K562 (cell line): ENCODE results near the gene RBM5. TPM values are rescaled to one million over a fixed set of nuclear protein-coding genes. Genes with fewer than 3 reads are reported as not detected.
A peak's percentile ranks its signal among the peaks of the same experiment; 100 is the strongest.

Experiments used
- ATAC-seq: fragments of 200-7000 bp; cut with Tn5 transposase; 3 replicates; pipeline ENCODE4 v1.9.1; 2020; ENCODE audit warnings: moderate library complexity
- BruUV-seq: library from RNA; stranded (reverse); fragments of 400-500 nt; replicated peaks from 2 replicates; lab custom pipeline; 2021; lab: Mats Ljungman, UMichigan
- CTCF ChIA-PET: fragments of 300-600 bp; formaldehyde crosslinking; extraction: SDS; loops from one replicate; lab custom pipeline; 2021; ENCODE audit warnings: low intra/inter-chr PET ratio; lab: Yijun Ruan, JAX
- POLR2A ChIA-PET: fragments of 300-600, 350-650 bp; sonication (Branson Sonifier 250); formaldehyde crosslinking; extraction: SDS; loops from one replicate; lab custom pipeline; 2021; ENCODE audit warnings: antibody characterized with exemption, inconsistent platforms; lab: Yijun Ruan, JAX
- DNase-seq, 4 experiments: peaks; one replicate each; pipeline versions ENCODE4 v3.0.0 to v3.0.0-alpha.2; 2011 to 2018; ENCODE audit warnings: low spot score in 3 of 4, mixed read lengths in 3 of 4; ENCODE audit errors: extremely low read depth in 1 of 4
- FAIRE-seq: peaks from 2 replicates; lab custom pipeline; 2011; peaks lifted over from hg19 to GRCh38; lab: Jason Lieb, UNC
- H2AFZ ChIP-seq: 2 replicates; pipeline ENCODE4 v1.6.0; 2011; ENCODE audit warnings: low read depth, low read length, control low read depth, inconsistent platforms
- H3K27ac ChIP-seq: fragments of 200-600 bp; 3 replicates; pipeline ENCODE4 v1.8.0; 2011; ENCODE audit warnings: low read depth, mild to moderate bottlenecking, control low read depth, inconsistent platforms, low read length, moderate library complexity, mixed read lengths; ENCODE audit errors: extremely low read depth
- H3K27me3 ChIP-seq, 2 experiments: fragments of 300-600 bp in 1 of 2; 2 replicates in 1 of 2; 3 replicates in 1 of 2; pipeline versions ENCODE4 v1.6.0 to v1.8.0; 2011; ENCODE audit warnings: inconsistent platforms in 2 of 2, low read length in 2 of 2, mild to moderate bottlenecking in 1 of 2, mixed read lengths in 1 of 2, moderate library complexity in 1 of 2; ENCODE audit not compliant: control insufficient read depth in 2 of 2, insufficient read depth in 2 of 2
- H3K36me3 ChIP-seq: fragments of 300-600 bp; 3 replicates; pipeline ENCODE4 v1.8.0; 2011; ENCODE audit warnings: mild to moderate bottlenecking, low read length, inconsistent platforms; ENCODE audit not compliant: control insufficient read depth, insufficient read depth
- H3K4me1 ChIP-seq, 2 experiments: fragments of 200-600 bp in 1 of 2; replicated peaks in 1 of 2; 2 replicates in 1 of 2; 3 replicates in 1 of 2; pipeline versions ENCODE4 v1.5.1 to v1.8.0; 2011; ENCODE audit warnings: inconsistent platforms in 2 of 2, low read length in 2 of 2, mild to moderate bottlenecking in 1 of 2, mixed read lengths in 1 of 2, moderate library complexity in 1 of 2; ENCODE audit not compliant: control insufficient read depth in 2 of 2, insufficient read depth in 2 of 2
- H3K4me2 ChIP-seq: 2 replicates; pipeline ENCODE4 v1.6.1; 2011; ENCODE audit warnings: low read length, control low read depth, inconsistent platforms, mixed read lengths; ENCODE audit not compliant: insufficient read depth
- H3K4me3 ChIP-seq: fragments of 200-600 bp; sonication (generic), shearing (Covaris generic); 2 replicates; pipeline ENCODE4 v1.5.1; 2016; ENCODE audit warnings: control low read depth, inconsistent platforms
- H3K79me2 ChIP-seq: fragments of 200-600 bp; 3 replicates; pipeline ENCODE4 v1.8.0; 2011; ENCODE audit warnings: low read length, inconsistent platforms; ENCODE audit not compliant: control insufficient read depth, insufficient read depth
- H3K9ac ChIP-seq, 2 experiments: 2 replicates each; pipeline versions ENCODE4 v1.6.0 to v1.6.1; 2011; ENCODE audit warnings: low read depth in 2 of 2, low read length in 2 of 2, control low read depth in 1 of 2, inconsistent platforms in 1 of 2, mild to moderate bottlenecking in 1 of 2, mixed read lengths in 1 of 2; ENCODE audit not compliant: insufficient read depth in 1 of 2
- H3K9me1 ChIP-seq: one replicate; pipeline ENCODE4 v1.6.0; 2011; ENCODE audit warnings: inconsistent platforms, mild to moderate bottlenecking, low read length, moderate library complexity; ENCODE audit not compliant: control insufficient read depth, insufficient read depth
- H3K9me3 ChIP-seq: replicated peaks from 2 replicates; pipeline ENCODE4 v1.5.1; 2011; ENCODE audit warnings: low read depth, low read length, inconsistent platforms; ENCODE audit not compliant: control insufficient read depth, insufficient read depth
- H4K20me1 ChIP-seq: replicated peaks from 2 replicates; pipeline ENCODE4 v1.6.1; 2011; ENCODE audit warnings: low read length, inconsistent platforms, mixed read lengths; ENCODE audit not compliant: control insufficient read depth, insufficient read depth
- GTF2F1 ChIP-seq: IDR thresholded peaks from 2 replicates; pipeline ENCODE4 v1.6.1; 2011; ENCODE audit warnings: low read depth, low read length, improper control_type of control experiment
- NRF1 ChIP-seq, 2 experiments: fragments of 450-650 bp; IDR thresholded peaks in 1 of 2; conservative IDR thresholded peaks in 1 of 2; 2 replicates each; pipeline ENCODE4 v1.6.1; 2014; ENCODE audit warnings: mild to moderate bottlenecking in 2 of 2
- SLC30A9 ChIP-seq: fragments of 250-450 bp; sonication (Bioruptor Pico); IDR thresholded peaks from 2 replicates; pipeline ENCODE4 v1.8.0; 2022; ENCODE audit warnings: mild to moderate bottlenecking, moderate library complexity
- ZBTB5 ChIP-seq: fragments of 450-650 bp; IDR thresholded peaks from 2 replicates; pipeline ENCODE4 v1.6.1; 2017; ENCODE audit warnings: antibody characterized with exemption
- ZNF347 ChIP-seq: fragments of 450-650 bp; formaldehyde crosslinking; IDR thresholded peaks from 2 replicates; pipeline ENCODE4 v1.4.0; 2020; ENCODE audit warnings: low read depth, mild to moderate bottlenecking, moderate library complexity
- WGBS: fragments of 100-300 bp; shearing (Covaris generic); methylation state at CpG from one replicate; pipeline ENCODE4 v1.1.6; 2016; ENCODE audit warnings: low coverage, mixed read lengths; ENCODE audit not compliant: insufficient coverage; ENCODE audit errors: missing lambda C conversion rate; 5-methylcytosine and 5-hydroxymethylcytosine counted together
- in situ Hi-C: fragments of 300-500 bp; cut with MboI; formaldehyde crosslinking; loops from 4 replicates; pipeline ENCODE4 v1.15.0; 2018; ENCODE audit warnings: inconsistent platforms, mixed read lengths
- intact Hi-C: fragments of 100-400 bp; cut with micrococcal nuclease; formaldehyde crosslinking; loops from 2 replicates; pipeline ENCODE4 v1.14.2; 2022
- polyA plus RNA-seq, 8 experiments: library from polyadenylated mRNA; depleted of rRNA in 4 of 8; stranded (reverse) in 5 of 8; unstranded in 3 of 8; fragments of >200 nt; fragmentation: Nextera tagmentation in 2 of 8; fragmentation: Illumina TruSeq in 1 of 8; extraction: Ambion mirVana in 2 of 8; extraction: Trizol in 1 of 8; gene quantifications; 2 replicates each; pipeline versions ENCODE4 v1.2.1 to v1.2.3, GENCODE V29; 2011 to 2014; ENCODE audit warnings: inconsistent platforms in 1 of 8, missing spikeins in 1 of 8
- total RNA-seq, 7 experiments: library from RNA; depleted of rRNA in 6 of 7; stranded (reverse); fragments of >200 nt in 6 of 7; fragmentation: Illumina TruSeq in 2 of 7; extraction: Trizol in 2 of 7; gene quantifications; 2 replicates each; pipeline versions ENCODE4 v1.2.1 to v1.2.3, GENCODE V29; 2011 to 2021; ENCODE audit warnings: low replicate concordance in 1 of 7
- TF ChIP-seq, protein P1 (sequence below): fragments of 450-650 bp; IDR thresholded peaks from 2 replicates; pipeline ENCODE4 v1.6.1; 2017; ENCODE audit warnings: antibody characterized with exemption, mild to moderate bottlenecking
- TF ChIP-seq, protein P2 (sequence below): IDR thresholded peaks from 2 replicates; pipeline ENCODE4 v1.6.1; 2016; ENCODE audit warnings: missing genetic modification characterization, missing compliant biosample characterization

The RBM5 gene
- total and polyA plus RNA-seq, 9 of the 15 experiments (the other 6 are each of a cell fraction or from before 2014, with no cell fraction given), result 24.5 to 153 (median 81.6) TPM

- no peaks in the 10 kb centered on the region for H4K20me1 ChIP-seq
- in situ Hi-C loops (no loop called here), intact Hi-C loops (no loop called here)
- peaks cover 0 to 8% of the 10 kb centered on the region in 2 experiments; a peak in 2 of 5 replicates for H3K4me1 ChIP-seq
- WGBS, result 3% methylated on average over 10 of the region's 12 CpGs
- no peaks in the 10 kb centered on the region for H3K36me3 ChIP-seq
- no peak overlapping the region; a peak in 1 of 4 replicates for H3K9ac ChIP-seq
- ATAC-seq, result peak; percentile 70
- TF ChIP-seq ZBTB5, result no peak
- TF ChIP-seq NRF1 (conservative IDR thresholded peaks at IDR 0.05 in 1 of 2, IDR thresholded peaks at IDR 0.05 in 1 of 2), result peak; percentile 41 to 60; a peak in 3 of 4 replicates
- TF ChIP-seq, all 486 proteins: peak for 1
- Histone ChIP-seq H3K27ac (no peak overlapping the region), H3K9me3 (no peaks in the 10 kb centered on the region), H3K79me2 (no peaks in the 10 kb centered on the region), H3K4me3 (no peak overlapping the region), H2AFZ (no peak overlapping the region), H3K4me2 (no peak overlapping the region), H3K27me3 (peaks cover 0 to 8% of the 10 kb centered on the region in 2 experiments; a peak in 2 of 5 replicates), H3K9me1 (no peaks in the 10 kb centered on the region)
- POLR2A ChIA-PET, result no interaction called here
- no peak for DNase-seq
- CTCF ChIA-PET, result no interaction called here
- no TSS peak for BruUV-seq
- FAIRE-seq, result no peak
Observed at GRCh38 chr3:50140990-50141389, 52.3 kb downstream of the RBM5 start.

- no peaks in the 10 kb centered on the region for H3K79me2 ChIP-seq
- H3K27me3 ChIP-seq, result no peaks in the 10 kb centered on the region
- no peaks in the 10 kb centered on the region for H4K20me1 ChIP-seq
- H3K9ac ChIP-seq, result no peak overlapping the region
- no peak overlapping the region for H3K4me2 ChIP-seq
- ATAC-seq (no peak), DNase-seq (no peak), FAIRE-seq (no peak)
- H3K36me3 ChIP-seq, result no peaks in the 10 kb centered on the region
- H3K9me1 ChIP-seq, result no peaks in the 10 kb centered on the region
- H3K4me1 ChIP-seq, result peaks cover 0 to 5% of the 10 kb centered on the region in 2 experiments; a peak in 2 of 5 replicates
- BruUV-seq, result no TSS peak
- no peak overlapping the region for H3K27ac ChIP-seq
- no peak overlapping the region for H2AFZ ChIP-seq
- H3K4me3 ChIP-seq, result no peak overlapping the region
- intact Hi-C loops, result no loop called here
- in situ Hi-C loops, result no loop called here
- ChIA-PET CTCF (no interaction called here), POLR2A (no interaction called here)
- 15% methylated on average over 2 of the region's 3 CpGs for WGBS
- no peaks in the 10 kb centered on the region for H3K9me3 ChIP-seq
- TF ChIP-seq, protein P1, sequence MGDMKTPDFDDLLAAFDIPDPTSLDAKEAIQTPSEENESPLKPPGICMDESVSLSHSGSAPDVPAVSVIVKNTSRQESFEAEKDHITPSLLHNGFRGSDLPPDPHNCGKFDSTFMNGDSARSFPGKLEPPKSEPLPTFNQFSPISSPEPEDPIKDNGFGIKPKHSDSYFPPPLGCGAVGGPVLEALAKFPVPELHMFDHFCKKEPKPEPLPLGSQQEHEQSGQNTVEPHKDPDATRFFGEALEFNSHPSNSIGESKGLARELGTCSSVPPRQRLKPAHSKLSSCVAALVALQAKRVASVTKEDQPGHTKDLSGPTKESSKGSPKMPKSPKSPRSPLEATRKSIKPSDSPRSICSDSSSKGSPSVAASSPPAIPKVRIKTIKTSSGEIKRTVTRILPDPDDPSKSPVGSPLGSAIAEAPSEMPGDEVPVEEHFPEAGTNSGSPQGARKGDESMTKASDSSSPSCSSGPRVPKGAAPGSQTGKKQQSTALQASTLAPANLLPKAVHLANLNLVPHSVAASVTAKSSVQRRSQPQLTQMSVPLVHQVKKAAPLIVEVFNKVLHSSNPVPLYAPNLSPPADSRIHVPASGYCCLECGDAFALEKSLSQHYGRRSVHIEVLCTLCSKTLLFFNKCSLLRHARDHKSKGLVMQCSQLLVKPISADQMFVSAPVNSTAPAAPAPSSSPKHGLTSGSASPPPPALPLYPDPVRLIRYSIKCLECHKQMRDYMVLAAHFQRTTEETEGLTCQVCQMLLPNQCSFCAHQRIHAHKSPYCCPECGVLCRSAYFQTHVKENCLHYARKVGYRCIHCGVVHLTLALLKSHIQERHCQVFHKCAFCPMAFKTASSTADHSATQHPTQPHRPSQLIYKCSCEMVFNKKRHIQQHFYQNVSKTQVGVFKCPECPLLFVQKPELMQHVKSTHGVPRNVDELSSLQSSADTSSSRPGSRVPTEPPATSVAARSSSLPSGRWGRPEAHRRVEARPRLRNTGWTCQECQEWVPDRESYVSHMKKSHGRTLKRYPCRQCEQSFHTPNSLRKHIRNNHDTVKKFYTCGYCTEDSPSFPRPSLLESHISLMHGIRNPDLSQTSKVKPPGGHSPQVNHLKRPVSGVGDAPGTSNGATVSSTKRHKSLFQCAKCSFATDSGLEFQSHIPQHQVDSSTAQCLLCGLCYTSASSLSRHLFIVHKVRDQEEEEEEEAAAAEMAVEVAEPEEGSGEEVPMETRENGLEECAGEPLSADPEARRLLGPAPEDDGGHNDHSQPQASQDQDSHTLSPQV, result no peak
- TF ChIP-seq ZNF347 (CRISPR knock-in tag), result no peak
- no peak for TF ChIP-seq GTF2F1
- no peak for TF ChIP-seq SLC30A9 (CRISPR knock-in tag)
- TF ChIP-seq, protein P2, sequence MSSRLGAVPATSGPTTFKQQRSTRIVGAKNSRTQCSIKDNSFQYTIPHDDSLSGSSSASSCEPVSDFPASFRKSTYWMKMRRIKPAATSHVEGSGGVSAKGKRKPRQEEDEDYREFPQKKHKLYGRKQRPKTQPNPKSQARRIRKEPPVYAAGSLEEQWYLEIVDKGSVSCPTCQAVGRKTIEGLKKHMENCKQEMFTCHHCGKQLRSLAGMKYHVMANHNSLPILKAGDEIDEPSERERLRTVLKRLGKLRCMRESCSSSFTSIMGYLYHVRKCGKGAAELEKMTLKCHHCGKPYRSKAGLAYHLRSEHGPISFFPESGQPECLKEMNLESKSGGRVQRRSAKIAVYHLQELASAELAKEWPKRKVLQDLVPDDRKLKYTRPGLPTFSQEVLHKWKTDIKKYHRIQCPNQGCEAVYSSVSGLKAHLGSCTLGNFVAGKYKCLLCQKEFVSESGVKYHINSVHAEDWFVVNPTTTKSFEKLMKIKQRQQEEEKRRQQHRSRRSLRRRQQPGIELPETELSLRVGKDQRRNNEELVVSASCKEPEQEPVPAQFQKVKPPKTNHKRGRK (tag), result no peak
Observed at GRCh38 chr3:50146316-50146901, 57.7 kb downstream of the RBM5 start.
